ENCODE data around the gene SPOPL.

The SPOPL gene

GRCh38 chr2:138510319-138510718, 8.7 kb downstream of the SPOPL start:
- no peak overlapping the region for H3K4me3 ChIP-seq (replicated peaks; ENCODE audit: low read depth, low read length)
- no peak for DNase-seq (ENCODE audit: low read depth)
- TF ChIP-seq CTCF (IDR thresholded peaks at IDR 0.05; ENCODE audit: low read length, missing control alignments), result no peak

- no peak overlapping the region for H3K4me3 ChIP-seq (replicated peaks; ENCODE audit: low read depth, low read length)
- DNase-seq (ENCODE audit: low read depth), result no peak
These were observed 11.1 kb downstream of the SPOPL start for GRCh38 chr2:138512672-138513071.

GRCh38 chr2:138514173-138514572, 12.6 kb downstream of the SPOPL start:
- no peak for DNase-seq (ENCODE audit: low read depth)
- no peak for TF ChIP-seq CTCF (IDR thresholded peaks at IDR 0.05; ENCODE audit: low read length, missing control alignments)
- no peak overlapping the region for H3K4me3 ChIP-seq (replicated peaks; ENCODE audit: low read depth, low read length)

More at GRCh38 chr2:138512672-138513071, 11.1 kb downstream of the SPOPL start:
- TF ChIP-seq CTCF (IDR thresholded peaks at IDR 0.05; ENCODE audit: low read length, missing control alignments), result no peak

GRCh38 chr2:138515092-138515491, 13.5 kb downstream of the SPOPL start:
- no peak for TF ChIP-seq CTCF (IDR thresholded peaks at IDR 0.05; ENCODE audit: low read length, missing control alignments)
- DNase-seq (ENCODE audit: low read depth), result no peak
- H3K4me3 ChIP-seq (replicated peaks; ENCODE audit: low read depth, low read length), result no peak overlapping the region

- no peak for DNase-seq (ENCODE audit: low read depth)
- H3K4me3 ChIP-seq (replicated peaks; ENCODE audit: low read depth, low read length), result no peak overlapping the region
- TF ChIP-seq CTCF (IDR thresholded peaks at IDR 0.05; ENCODE audit: low read length, missing control alignments), result no peak
These were observed 14.6 kb downstream of the SPOPL start for GRCh38 chr2:138516030-138516704.

- no peak for DNase-seq (ENCODE audit: low read depth)
- no peak overlapping the region for H3K4me3 ChIP-seq (replicated peaks; ENCODE audit: low read depth, low read length)
- TF ChIP-seq CTCF (IDR thresholded peaks at IDR 0.05; ENCODE audit: low read length, missing control alignments), result no peak
These were observed 17.3 kb downstream of the SPOPL start for GRCh38 chr2:138518860-138519259.

- no peak for TF ChIP-seq CTCF (IDR thresholded peaks at IDR 0.05; ENCODE audit: low read length, missing control alignments)
- no peak overlapping the region for H3K4me3 ChIP-seq (replicated peaks; ENCODE audit: low read depth, low read length)
- DNase-seq (ENCODE audit: low read depth), result no peak
These were observed 20.3 kb downstream of the SPOPL start for GRCh38 chr2:138521821-138522220.

All from fibroblast of pulmonary artery (primary cell).